ENCODE data around the gene MAK. TPM values are rescaled to one million over a fixed set of nuclear protein-coding genes. Genes with fewer than 3 reads are reported as not detected.
A peak's percentile ranks its signal among the peaks of the same experiment; 100 is the strongest.
"Not testable (repeated sequence)": the region's sequence is repeated elsewhere in the genome, so short reads cannot be mapped to it uniquely, and the experiment has no call there.

Gene MAK
- 0.05 TPM for polyA plus RNA-seq (2013, experiment 1 of 2; ENCODE audit: insufficient read length)
- polyA plus RNA-seq (2013, experiment 2 of 2; ENCODE audit: insufficient read length) = 0.15 TPM

DNA sequence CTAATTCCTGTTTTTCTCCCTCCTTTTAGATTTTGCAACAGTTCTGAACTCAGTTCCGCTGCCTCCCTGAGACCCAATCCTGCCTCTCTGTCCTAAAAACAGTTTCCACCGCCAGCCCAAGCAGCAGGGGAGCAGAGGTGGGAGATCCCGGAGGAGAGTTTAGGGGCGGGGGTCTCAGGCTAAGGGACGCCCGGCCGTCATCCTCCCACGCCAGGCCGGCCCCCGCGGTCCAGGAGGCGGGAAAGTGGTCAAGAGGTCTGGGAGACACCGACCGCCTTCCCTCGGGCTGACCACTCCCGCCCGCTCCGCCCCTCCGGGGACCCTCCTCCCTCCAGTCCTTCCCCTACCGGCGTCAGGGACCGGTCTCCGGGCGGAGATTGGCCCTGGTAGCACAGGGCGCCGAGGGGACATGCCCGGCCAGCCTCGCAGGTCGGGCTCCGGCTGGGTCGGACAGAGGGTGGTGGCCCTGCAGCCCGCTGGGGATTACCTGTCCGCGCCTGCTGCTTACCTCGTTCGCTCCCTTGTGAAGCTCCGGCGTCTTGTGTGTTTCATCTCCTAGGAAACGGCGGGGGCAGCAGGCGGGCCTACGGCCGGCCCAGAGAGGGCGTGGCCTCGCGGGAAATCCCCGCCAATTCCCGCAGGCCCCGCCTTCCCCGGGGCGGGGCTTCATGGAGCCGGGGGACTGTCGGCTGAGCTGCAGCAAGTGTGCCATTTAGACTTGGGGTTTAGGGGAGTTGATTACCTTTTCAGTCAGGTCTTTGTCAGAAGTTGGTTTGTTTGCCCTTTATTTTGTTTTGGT is at the start of gene MAK:
Gene MAK (minus strand): TSS at position 545 of the 799 bp plus-strand sequence. CDS start 7,891 bp downstream, outside the sequence.
- peak; percentile 65 for DNase-seq

DNA sequence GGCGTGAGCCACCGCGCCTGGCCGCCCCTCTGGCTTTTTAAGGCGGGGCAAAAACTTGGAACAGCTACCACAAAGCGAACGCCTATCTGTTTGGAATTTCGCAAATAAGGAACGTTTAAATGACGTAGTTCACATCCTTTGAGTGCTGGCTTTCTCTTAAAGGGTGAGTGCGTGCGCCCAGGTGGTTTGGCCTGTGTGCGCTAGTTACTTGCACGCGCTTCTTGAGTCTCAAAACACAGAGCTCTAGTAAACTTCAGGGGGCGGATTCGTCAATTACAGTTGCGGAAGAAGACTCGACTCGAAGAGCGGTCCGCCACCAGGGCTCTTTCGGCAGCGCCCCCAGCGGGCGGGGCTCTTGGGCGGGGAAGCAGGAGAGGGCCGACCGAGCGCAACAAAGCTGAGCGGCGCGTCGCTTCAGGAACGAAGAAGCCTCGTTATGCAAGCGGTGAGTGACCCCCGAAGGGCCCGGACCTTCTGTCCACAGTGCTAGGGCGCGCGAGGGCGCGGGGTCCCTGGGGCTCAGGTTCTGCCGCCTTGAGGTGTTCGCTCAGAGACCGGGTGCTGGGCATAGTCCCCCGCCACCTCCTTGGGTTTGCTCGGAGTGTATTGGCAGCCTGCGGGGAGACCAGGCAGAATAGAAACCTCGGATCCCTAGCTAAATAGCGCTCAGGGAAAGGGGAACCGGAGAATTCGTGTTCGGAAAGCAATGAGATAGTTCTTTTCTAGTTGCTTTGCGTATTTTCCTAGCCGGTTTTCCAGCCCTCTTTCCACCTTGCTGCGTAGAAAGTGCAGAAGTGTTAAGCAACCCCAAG is 48.6 kb upstream of the MAK start, which contains the start of gene SYCP2L:
Gene SYCP2L (plus strand): TSS at position 362 of the 812 bp plus-strand sequence. CDS start 75 bp downstream, at position 437.
- peak; percentile 57 for DNase-seq

GRCh38 chr6:10886365-10886690 is 48.0 kb upstream of the MAK start:
- DNase-seq = not testable (repeated sequence)

GRCh38 chr6:10884245-10884972 is 46.1 kb upstream of the MAK start:
- DNase-seq = no peak

GRCh38 chr6:10883312-10884244 is 45.2 kb upstream of the MAK start:
- no peak for DNase-seq

DNA sequence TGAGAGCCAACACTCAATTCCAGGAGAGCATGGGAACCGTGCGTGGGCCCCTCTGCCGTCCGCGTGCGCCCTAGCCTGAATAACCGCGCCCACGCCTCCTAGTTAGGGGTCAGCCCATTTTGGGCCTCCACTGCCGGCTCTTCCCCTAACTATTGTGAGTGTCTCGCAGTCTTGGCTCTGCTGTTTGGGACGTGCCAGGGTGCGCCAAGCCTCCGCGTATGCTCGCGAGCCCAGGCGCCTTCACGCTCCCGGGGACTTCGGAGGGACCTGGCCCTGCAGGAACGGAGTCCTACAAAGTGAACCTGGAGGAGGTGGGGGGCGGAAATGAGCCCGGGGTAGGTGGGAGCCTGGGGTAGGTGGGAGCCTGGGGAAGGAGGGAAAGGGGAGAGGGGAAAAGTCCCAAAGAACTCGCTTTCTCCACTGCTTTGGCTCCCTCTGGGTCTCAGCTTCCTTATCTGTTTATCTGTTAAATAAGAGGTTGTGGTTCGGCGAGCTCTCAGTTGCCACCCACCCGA is 44.4 kb upstream of the MAK start:
- DNase-seq = no peak

GRCh38 chr6:10882253-10882630 is 43.9 kb upstream of the MAK start:
- not testable (repeated sequence) for DNase-seq

- DNase-seq = no peak
Measured at GRCh38 chr6:10880366-10880765, 42.0 kb upstream of the MAK start.

DNA sequence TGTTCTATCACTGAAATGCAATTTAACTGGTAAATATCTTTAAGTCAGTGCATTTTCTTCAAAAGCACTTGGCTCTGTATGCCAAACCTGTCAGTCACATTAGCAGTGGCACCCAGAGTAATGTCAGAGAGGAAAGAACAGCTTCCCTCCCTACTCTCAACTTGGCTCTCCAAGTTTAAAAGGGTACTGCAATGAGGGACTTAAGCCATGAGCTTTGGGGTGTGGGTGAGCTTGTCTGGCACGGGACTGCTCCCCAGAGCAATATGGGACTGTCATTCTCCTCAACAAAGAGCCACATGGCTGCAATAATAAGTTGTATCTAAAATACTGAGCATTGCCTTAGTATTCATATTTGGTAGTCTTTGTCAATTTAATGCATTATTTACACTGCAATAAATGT is 39.5 kb upstream of the MAK start:
- no peak for DNase-seq

- DNase-seq = no peak
Measured at GRCh38 chr6:10877012-10877411, 38.7 kb upstream of the MAK start.

DNA sequence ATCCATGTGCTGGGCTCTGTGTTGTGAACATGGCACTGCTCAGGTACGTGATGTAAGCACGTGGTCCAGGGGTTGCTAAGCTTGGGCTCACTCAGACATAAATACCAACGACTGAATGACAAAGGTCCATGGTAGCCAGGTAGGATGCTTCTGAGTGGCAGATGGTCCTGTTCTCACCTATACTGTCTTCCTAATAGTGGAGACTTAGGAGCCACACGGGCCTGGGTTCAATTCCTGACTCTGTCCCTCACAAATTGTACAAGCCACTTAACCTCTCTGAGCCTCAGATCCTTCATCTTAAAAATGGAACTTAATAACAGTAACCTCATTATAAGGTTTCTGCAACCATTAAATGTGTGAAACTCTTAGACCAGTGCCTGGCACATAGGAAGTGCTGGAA is 36.7 kb upstream of the MAK start:
- no peak for DNase-seq

DNA sequence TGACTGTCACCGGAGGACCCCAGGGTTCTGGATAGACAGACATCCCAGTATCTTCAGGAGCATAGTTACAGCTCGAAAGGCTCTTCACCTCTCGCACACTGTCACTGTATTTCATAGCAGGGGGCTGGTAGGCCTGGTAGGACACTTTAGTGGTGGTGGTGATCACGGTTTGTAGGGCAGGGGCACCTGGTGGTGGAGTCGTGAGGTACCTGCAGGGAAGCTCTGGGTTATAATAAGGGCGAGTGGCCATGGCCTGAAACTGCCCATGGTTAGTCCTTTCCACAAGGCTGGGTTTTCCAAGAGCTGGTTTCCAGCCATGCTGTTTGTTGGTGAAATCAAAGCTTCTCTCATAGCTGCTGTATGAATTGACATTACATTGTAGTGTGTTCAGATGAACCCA is 35.9 kb upstream of the MAK start:
- DNase-seq = no peak

DNA sequence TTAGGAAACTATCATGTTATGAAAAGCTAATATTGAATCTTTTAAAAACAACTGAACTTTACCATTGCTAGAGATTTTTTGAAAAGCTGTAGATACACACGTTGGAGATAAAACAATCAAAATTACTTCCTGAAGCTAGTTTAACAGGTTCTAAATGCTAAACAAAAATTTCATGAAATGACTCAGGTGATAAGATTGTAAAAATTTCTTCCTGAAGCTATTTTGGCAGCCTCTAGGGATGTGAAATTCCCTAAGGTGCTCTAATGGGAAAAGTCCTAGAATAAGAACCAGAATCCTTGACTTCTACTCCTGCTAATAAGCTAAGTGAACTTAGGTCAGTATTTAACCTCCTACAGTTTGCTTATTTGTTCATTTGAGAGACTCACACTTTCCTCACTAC is 35.0 kb upstream of the MAK start:
- no peak for DNase-seq

DNA sequence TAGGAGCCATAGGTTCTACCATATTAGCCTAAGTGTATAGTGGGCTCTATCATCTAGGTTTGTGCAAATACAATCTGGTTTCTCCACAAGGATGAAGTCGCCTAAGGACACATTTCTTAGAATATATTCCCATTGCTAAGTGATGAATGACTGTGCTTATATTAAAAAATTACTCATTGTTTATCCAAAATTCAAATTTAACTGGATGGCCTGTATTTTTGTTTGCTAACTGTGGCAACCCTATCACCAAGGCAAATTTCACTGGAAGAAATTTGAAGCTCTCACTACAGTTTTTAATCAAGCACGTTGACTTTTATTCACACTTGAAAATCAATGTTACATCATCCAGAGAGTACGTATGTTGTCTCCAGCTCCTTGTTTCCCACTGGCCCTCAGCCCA is 29.6 kb upstream of the MAK start:
- no peak for DNase-seq

GRCh38 chr6:10866709-10867108 is 28.4 kb upstream of the MAK start:
- not testable (repeated sequence) for DNase-seq

- DNase-seq = not testable (repeated sequence)
Measured at GRCh38 chr6:10863031-10863430, 24.7 kb upstream of the MAK start.

DNA sequence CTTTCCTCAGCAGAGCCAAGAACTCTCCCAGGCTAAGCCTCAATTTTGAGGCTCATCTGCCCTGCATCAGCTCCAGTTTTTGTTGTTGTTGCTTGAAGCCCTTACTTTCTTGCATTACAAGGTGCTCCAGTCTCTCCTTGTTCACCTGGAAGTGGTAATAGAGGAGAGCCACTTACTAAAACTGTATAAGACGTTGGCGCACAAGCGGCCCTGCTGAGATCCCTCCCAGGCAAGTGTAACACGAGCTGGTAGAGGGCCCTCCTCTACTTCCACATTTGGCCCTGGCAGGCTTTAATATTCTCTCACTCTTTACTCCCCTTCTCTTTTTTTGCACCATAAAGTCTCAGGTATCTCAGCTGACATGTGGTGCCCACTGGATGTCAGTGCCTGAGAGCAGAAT is 24.0 kb upstream of the MAK start:
- no peak for DNase-seq

DNA sequence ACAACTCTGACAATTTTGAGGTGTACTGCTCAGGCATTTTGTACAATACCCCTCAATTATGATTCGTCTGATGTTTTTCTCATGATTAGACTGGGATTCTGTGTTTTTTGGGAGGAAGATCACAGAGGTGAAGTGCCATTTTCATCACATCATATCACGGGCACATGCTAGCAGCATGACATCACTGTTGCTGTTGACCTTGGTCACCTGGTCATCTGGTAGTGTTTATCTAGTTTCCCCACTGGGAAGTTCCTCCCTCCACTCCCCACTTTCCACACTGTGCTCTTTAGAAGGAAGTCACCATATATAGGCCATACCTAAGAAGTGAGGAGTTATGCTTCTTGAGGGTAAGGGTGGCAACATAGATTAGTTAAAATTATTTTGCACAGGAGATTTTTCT is 22.7 kb upstream of the MAK start:
- no peak for DNase-seq

- DNase-seq = no peak
Measured at GRCh38 chr6:10857259-10857658, 18.9 kb upstream of the MAK start.

DNA sequence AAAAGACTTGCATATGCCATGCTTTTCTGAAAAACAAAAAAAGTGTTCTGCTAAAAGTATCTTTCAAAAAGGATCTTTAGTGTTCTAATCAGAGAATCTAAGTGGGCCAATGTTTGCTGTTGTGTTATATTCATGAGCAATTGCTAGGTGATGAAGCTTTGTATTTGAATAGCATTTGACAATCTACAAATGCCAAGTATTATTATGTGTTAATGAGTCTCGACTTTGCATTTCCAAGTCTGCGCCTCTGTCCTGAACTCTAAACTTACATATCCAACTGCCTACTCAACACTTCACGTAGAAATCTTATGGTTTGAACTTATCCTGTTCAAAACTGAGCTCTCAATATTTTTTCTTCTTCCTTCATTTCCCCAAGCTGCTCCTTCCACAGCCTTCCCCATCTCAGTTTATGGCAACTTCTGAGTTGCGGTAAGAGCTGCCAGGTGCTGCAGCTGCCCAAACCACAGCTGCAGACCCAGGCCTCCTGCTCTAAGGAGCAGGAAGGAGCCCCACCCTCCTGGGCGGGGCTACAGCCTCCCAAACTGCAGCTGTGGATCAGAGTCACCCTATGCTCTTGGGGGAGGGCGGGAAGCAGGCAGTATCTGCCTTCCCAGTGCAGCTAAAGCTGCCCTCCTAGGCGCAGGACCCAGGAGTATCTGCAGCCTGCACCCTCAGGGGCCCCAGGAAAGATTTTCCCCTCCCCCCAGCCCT is 16.7 kb upstream of the MAK start:
- no peak for DNase-seq

DNA sequence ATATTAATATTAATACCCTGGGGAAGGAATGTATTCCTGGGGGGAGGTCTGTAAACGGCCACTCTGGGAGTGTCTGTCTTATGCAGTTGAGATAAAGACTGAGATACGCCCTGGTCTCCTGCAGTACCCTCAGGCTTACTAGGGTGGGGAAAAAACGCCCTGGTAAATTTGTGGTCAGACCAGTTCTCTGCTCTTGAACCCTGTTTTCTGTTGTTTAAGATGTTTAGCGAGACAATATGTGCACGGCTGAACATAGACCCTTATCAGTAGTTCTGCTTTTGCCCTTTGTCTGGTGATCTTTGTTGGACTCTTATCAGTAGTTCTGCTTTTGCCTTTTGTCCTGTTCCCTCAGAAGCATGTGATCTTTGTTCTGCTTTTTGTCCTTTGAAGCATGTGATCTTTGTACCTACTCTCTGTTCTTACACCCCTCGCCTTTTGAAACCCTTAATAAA is 15.5 kb upstream of the MAK start:
- not testable (repeated sequence) for DNase-seq

Data from fibroblast of skin of abdomen (primary cell).